ENCODE results near the gene KIF11.

GRCh38 chr10:92678206-92678605, 85.3 kb downstream of the KIF11 start:
- no peak for TF ChIP-seq SUZ12 (IDR thresholded peaks at IDR 0.05; ENCODE audit: extremely low read depth, insufficient read depth, insufficient read length)
- no peak for TF ChIP-seq ZNF274 (IDR thresholded peaks at IDR 0.05; ENCODE audit: low read depth, low read length)
